Measurements from ENCODE around the gene SPATA31C1. TPM values are rescaled to one million over a fixed set of nuclear protein-coding genes. Genes with fewer than 3 reads are reported as not detected.

Gene SPATA31C1
- total RNA-seq, 6 experiments from 2014 or later = not detected

GRCh38 chr9:87887661-87888480 is 29.9 kb upstream of the SPATA31C1 start:
- Mint-ChIP-seq H3K4me3 (no peak overlapping the region), H3K4me1 (ENCODE audit: low read depth) (no peaks in the 10 kb centered on the region), H3K9me3 (no peaks in the 10 kb centered on the region), H3K27ac (no peak overlapping the region), H3K27me3 (ENCODE audit: insufficient read depth) (peaks cover 10% of the 10 kb centered on the region), H3K36me3 (ENCODE audit: low read depth) (no peaks in the 10 kb centered on the region)
- no peak for TF ChIP-seq CTCF (IDR thresholded peaks at IDR 0.05)
- DNase-seq = no peak

- DNase-seq = no peak
- Mint-ChIP-seq H3K36me3 (ENCODE audit: low read depth) (no peaks in the 10 kb centered on the region), H3K4me3 (no peak overlapping the region), H3K27me3 (ENCODE audit: insufficient read depth) (peaks cover 10% of the 10 kb centered on the region), H3K4me1 (ENCODE audit: low read depth) (no peaks in the 10 kb centered on the region), H3K9me3 (no peaks in the 10 kb centered on the region), H3K27ac (no peak overlapping the region)
- no peak for TF ChIP-seq CTCF (IDR thresholded peaks at IDR 0.05)
These were observed 29.3 kb upstream of the SPATA31C1 start for GRCh38 chr9:87888501-87888900.

- H3K4me1 Mint-ChIP-seq (ENCODE audit: low read depth) = no peaks in the 10 kb centered on the region
- H3K27ac Mint-ChIP-seq = no peak overlapping the region
- TF ChIP-seq CTCF (IDR thresholded peaks at IDR 0.05) = no peak
- peaks cover 10% of the 10 kb centered on the region for H3K27me3 Mint-ChIP-seq (ENCODE audit: insufficient read depth)
- no peaks in the 10 kb centered on the region for H3K9me3 Mint-ChIP-seq
- H3K36me3 Mint-ChIP-seq (ENCODE audit: low read depth) = no peaks in the 10 kb centered on the region
- H3K4me3 Mint-ChIP-seq = no peak overlapping the region
- DNase-seq = no peak
These were observed 28.5 kb upstream of the SPATA31C1 start for GRCh38 chr9:87889065-87889881.

GRCh38 chr9:87889882-87890252 is 27.9 kb upstream of the SPATA31C1 start:
- DNase-seq = no peak
- H3K9me3 Mint-ChIP-seq = no peaks in the 10 kb centered on the region
- no peaks in the 10 kb centered on the region for H3K36me3 Mint-ChIP-seq (ENCODE audit: low read depth)
- H3K27me3 Mint-ChIP-seq (ENCODE audit: insufficient read depth) = peaks cover 10% of the 10 kb centered on the region
- no peak for TF ChIP-seq CTCF (IDR thresholded peaks at IDR 0.05)
- no peak overlapping the region for H3K4me3 Mint-ChIP-seq
- no peak overlapping the region for H3K27ac Mint-ChIP-seq
- no peaks in the 10 kb centered on the region; the same call in 1 of the 2 replicates for H3K4me1 Mint-ChIP-seq (ENCODE audit: low read depth)

GRCh38 chr9:87890837-87891236 is 26.9 kb upstream of the SPATA31C1 start:
- Mint-ChIP-seq H3K9me3 (no peaks in the 10 kb centered on the region), H3K27me3 (ENCODE audit: insufficient read depth) (peaks cover 10% of the 10 kb centered on the region), H3K27ac (no peak overlapping the region), H3K4me1 (ENCODE audit: low read depth) (no peaks in the 10 kb centered on the region; the same call in 1 of the 2 replicates), H3K4me3 (no peak overlapping the region), H3K36me3 (ENCODE audit: low read depth) (no peaks in the 10 kb centered on the region)
- no peak for TF ChIP-seq CTCF (IDR thresholded peaks at IDR 0.05)
- no peak for DNase-seq

Data from HFFc6 (cell line).